HG03457 (cell line): ENCODE data around the gene SHOC2.
"Not testable (repeated sequence)": the region's sequence is repeated elsewhere in the genome, so short reads cannot be mapped to it uniquely, and the experiment has no call there.

Experiments used
- ATAC-seq: cut with Tn5 transposase; IDR thresholded peaks from one replicate; pipeline ENCODE4 v1.9.1; 2021; ENCODE audit warnings: moderate number of reproducible peaks; ENCODE audit not compliant: unreplicated experiment

Gene SHOC2

GRCh38 chr10:110901954-110902819, 17.2 kb upstream of the SHOC2 start:
- no peak for ATAC-seq

DNA sequence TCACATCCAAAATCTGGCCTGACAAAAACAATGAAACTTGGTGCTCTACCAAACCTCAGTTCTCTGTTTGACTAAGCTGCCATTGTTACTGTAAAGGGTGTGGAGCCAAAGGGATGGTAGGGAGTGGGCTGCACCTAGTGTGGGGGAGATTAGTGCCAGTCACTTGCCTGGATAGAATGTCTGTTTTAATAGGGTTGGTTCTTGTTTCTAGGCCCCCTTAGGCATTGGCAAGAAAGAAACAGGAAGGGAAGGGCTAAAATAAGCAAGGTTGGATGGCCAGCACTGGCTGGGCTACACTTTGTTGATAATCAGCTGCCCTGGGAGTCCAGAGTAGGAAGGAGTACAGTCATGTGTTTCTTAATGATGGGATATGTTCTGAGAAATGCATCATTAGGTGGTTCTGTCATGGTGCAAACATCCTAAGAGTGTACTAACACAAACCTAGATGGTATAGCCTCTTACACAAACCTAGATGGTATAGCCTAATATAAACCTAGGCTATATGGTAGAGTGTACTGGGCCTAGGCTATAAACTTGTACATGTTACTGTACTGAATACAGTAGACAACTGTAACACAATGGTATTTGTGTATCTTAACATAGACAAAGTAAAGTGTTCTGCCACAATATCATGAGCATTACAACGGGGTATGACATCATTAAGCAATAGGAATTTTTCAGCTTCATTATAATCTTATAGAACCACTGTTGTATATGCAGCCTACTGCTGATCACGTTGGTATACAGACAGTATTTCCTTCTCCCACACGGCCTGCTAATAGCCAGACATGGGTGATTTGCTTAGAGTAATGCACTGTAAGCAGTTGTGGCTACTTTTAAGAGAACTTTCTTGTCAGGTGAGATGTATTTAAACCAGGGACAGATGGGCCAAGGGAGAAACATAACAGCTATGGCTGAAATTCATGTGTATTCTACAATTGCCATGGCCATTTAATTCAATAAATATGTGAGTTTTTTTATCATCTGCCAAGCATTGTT, 15.8 kb upstream of the SHOC2 start:
- no peak for ATAC-seq

GRCh38 chr10:110910138-110910537, 9.3 kb upstream of the SHOC2 start:
- no peak for ATAC-seq

GRCh38 chr10:110912374-110912773, 7.0 kb upstream of the SHOC2 start:
- ATAC-seq, result no peak

GRCh38 chr10:110914431-110914830, 5.0 kb upstream of the SHOC2 start:
- ATAC-seq, result no peak

GRCh38 chr10:110915035-110915434, 4.4 kb upstream of the SHOC2 start:
- ATAC-seq, result no peak

GRCh38 chr10:110915600-110915999, 3.8 kb upstream of the SHOC2 start:
- ATAC-seq, result not testable (repeated sequence)

DNA sequence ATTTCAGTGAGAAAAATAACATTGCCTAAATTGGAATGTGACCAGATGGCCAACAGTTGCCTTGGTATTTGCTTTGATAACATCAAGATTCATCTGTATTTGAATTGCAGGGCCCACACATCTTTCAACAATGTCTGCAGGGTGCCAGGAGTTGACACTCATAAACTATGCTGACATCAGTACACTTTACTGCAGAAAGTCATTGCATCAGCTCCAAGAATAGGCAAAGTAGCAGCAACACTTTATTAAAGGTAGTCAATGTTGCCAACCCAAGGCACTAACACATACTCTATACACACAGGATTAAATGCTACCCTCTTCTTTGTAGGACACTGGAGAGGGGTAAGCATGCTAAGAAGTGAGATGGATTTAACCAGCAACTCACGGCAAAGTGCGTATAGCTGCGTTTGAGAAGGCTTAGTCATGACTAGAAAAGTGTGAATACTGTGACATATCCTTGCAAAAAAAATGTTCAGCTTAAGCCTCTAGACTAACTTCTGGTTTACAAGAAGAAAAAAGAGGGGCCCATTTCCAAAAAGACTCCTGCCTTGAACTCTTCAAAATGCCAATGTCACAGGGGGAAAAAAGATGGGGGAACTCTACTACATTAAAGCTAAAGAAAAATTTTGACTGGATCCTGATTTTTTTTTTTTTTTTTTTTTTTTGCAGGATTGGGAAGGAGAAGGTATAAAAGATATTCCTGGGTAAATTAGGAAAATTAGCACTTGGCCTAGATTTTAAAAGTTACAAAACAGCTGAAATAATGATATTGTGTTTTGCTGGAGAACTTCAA, 2.7 kb upstream of the SHOC2 start:
- ATAC-seq, result no peak

DNA sequence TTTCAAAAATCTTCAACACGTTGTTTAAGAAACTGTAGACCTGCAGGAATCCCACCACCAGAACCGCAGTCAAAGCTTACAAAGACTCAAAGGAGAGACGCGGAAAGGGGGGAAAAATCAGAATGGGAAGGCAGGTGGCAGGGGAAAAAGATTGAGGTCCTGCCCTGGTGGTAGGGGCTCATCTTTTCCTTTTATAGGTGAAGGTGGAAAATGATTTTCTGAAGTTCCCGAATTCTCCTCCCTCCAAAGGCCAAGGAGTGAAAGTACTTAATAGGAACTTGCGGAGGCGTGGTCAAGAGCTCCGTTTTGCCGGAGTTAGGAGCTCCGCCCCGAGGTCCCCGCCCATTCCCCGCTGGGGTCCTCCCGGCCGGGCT, 1.1 kb upstream of the SHOC2 start:
- ATAC-seq, result no peak

- peak; percentile 77 for ATAC-seq
Observed at GRCh38 chr10:110918643-110919348, 608 bp upstream of the SHOC2 start, which contains the start of gene BBIP1. Gene BBIP1, minus strand, starts transcription at chr10:110919180. Its CDS starts 1,023 bp downstream, at chr10:110918157.

DNA sequence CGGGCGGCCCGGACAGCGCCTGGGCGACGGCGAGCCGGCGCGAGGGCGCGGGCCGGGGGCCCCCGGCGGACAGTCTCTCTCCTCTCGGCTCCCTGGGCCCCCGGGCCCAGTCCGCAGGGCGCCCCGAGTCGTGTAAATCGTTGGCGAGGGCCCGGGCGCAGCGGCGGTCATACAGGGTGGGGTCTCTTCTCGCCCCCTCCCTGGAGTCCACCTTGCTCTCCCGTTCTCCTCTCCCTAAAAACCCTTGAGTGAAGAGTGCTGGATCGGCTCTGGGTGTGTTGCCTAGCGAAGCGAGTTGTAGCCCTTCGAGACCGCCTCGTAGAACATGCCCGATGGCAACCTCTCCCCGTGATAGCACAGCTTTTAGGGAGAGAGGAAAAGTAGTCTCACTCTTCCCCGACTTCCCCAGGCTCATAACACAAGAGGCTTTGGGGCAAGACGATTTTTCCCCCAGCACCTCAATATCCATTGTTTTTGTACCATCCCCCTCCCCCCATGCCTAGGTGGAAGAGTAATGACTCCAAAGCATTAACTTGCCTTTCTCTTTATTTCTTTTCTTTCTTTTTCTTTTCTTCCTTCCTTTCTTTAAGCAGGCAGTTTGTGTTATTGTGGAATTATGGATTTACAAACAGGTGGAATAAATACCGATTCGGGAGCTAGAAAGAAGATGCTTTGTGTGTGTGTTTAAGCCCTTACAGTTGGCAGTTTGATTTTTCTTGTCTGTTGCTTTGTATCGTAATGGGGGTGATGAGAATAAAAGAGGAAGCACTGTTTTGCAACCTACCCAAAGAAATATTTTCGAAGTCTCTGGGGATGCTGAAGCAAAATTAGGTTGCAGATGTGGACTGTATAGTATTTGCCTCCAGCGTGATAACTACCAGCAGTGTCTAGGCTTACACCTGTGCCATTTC, 822 bp downstream of the SHOC2 start:
- no peak for ATAC-seq

DNA sequence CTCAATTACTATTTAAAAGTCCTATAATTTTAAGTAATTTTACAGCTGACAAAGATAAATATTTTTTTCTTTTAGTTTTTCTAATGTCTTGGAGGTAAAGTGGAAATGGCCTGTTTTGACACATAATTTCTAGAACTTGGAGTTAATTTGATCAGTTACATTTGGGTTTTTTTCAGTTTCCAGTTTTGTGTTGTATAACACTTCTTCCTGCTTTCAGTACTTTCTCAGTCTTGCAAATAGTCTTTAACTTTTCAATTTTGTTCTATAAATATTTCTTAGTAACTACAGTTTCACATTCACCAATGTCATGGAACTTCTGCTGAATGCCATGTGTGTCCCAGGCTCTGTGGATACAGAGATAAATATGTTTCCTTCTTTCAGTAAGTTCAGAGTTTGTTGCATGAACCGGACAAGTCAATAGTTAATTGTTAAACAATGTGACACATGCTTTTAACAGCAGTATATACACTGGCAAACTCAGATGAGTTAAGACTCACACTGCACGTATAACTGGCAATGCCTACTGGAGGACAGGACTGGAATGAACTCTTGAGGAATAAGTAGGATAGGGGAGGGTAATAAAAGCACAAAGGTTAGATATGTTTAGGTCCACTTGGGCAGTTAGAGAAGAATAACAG, 4.6 kb downstream of the SHOC2 start:
- peak; percentile 23 for ATAC-seq

GRCh38 chr10:110927461-110927860, 8.1 kb downstream of the SHOC2 start:
- no peak for ATAC-seq

DNA sequence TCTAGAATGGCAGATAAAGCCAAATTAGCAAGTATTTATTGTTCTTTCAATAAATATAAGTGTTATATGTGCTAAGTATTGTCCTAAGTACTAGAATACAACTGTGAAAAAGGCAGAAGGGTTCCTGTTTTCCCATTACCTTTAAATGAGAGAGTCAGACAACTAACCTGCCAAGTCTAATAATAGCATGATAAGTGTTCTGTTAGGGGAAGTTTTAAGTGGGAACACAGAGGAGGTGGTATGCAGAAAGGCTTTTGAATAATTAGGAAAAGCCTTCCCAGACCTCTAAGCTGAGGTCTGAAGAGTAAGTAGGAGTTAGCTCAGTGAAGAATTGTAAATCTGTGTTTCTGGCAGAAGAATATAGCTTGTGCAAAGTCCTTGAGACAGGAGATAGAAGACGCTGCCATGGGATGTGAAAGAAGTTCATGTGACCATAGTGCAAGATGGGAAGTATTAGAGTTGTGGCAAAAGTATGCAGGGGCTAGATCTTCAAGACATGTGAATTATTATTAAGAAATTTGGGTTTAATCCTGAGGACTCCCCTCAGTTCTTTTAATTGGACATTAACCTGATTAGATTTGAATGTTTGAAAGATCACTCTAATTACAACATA, 12.5 kb downstream of the SHOC2 start:
- no peak for ATAC-seq

GRCh38 chr10:110932505-110933180, 13.2 kb downstream of the SHOC2 start:
- ATAC-seq, result no peak

GRCh38 chr10:110936757-110937156, 17.4 kb downstream of the SHOC2 start:
- no peak for ATAC-seq

- ATAC-seq, result no peak
Observed at GRCh38 chr10:110939419-110939818, 20.0 kb downstream of the SHOC2 start.
